ENCODE measurements around the gene CSRP1. TPM values are rescaled to one million over a fixed set of nuclear protein-coding genes. Genes with fewer than 3 reads are reported as not detected.

Gene CSRP1
- polyA plus RNA-seq, 2 of the 4 experiments (the other 2 are of a cell fraction), result 277 to 655 TPM

DNA sequence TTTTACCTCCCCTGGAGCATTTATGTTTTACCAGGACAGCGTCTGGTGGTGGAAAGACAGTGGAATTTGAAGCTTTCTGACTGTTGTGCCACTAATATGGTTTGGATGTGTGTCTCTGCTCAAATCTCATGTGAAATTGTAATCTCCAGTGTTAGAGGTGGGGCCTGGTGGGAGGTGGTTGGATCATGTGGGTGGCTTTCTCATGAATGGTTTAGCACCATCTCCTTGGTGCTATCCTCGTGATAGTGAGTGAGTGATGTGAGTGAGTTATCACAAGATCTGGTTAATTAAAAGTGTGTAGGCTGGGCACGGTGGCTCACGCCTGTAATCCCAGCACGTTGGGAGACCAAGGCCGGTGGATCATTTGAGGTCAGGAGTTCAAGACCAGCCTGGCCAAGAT, 61.6 kb downstream of the CSRP1 start:
- Histone ChIP-seq H3K4me1 (peaks cover 20% of the 10 kb centered on the region), H3K4me2 (no peak overlapping the region), H3K4me3 (no peak overlapping the region), H3K9me3 (peaks cover 9% of the 10 kb centered on the region), H3K27ac (no peak overlapping the region)
- FAIRE-seq (no peak), DNase-seq (ENCODE audit: low read depth in 1 of 2, low spot score in 1 of 2) (no peak), ATAC-seq (no peak)
- POLR2A ChIA-PET, result no interaction called here
- CTCF ChIA-PET, result interaction anchor here (9.8 to 20.2 kb wide), 4 partner anchors 11 to 64 kb away, joined by 158 to 376 read pairs (median 276); partner anchors contain the start of genes CSRP1 and PHLDA3
- WGBS (ENCODE audit: missing lambda C conversion rate), result 88% methylated on average over 6 of the region's 6 CpGs
- TF ChIP-seq FOSB (CRISPR knock-in tag; IDR thresholded peaks at IDR 0.05) (no peak), HOXB13 (CRISPR knock-in tag; IDR thresholded peaks at IDR 0.05; ENCODE audit: low read depth) (no peak), TFCP2L1 (CRISPR knock-in tag; IDR thresholded peaks at IDR 0.05) (no peak), ZSCAN20 (CRISPR knock-in tag; IDR thresholded peaks at IDR 0.05) (no peak), CHD2 (IDR thresholded peaks at IDR 0.05; ENCODE audit: low read length, partially characterized antibody) (no peak), NR3C1 (IDR thresholded peaks at IDR 0.05) (no peak), FOXS1 (CRISPR knock-in tag; IDR thresholded peaks at IDR 0.05) (no peak), RARB (CRISPR knock-in tag; IDR thresholded peaks at IDR 0.05) (no peak), ZFP36 (IDR thresholded peaks at IDR 0.05; ENCODE audit: borderline replicate concordance, partially characterized antibody) (no peak), BHLHE40 (IDR thresholded peaks at IDR 0.05; ENCODE audit: low read depth, low read length) (no peak), POLR2AphosphoS2 (conservative IDR thresholded peaks at IDR 0.05; ENCODE audit: low read length) (no peak)
- TF ChIP-seq, protein P1, sequence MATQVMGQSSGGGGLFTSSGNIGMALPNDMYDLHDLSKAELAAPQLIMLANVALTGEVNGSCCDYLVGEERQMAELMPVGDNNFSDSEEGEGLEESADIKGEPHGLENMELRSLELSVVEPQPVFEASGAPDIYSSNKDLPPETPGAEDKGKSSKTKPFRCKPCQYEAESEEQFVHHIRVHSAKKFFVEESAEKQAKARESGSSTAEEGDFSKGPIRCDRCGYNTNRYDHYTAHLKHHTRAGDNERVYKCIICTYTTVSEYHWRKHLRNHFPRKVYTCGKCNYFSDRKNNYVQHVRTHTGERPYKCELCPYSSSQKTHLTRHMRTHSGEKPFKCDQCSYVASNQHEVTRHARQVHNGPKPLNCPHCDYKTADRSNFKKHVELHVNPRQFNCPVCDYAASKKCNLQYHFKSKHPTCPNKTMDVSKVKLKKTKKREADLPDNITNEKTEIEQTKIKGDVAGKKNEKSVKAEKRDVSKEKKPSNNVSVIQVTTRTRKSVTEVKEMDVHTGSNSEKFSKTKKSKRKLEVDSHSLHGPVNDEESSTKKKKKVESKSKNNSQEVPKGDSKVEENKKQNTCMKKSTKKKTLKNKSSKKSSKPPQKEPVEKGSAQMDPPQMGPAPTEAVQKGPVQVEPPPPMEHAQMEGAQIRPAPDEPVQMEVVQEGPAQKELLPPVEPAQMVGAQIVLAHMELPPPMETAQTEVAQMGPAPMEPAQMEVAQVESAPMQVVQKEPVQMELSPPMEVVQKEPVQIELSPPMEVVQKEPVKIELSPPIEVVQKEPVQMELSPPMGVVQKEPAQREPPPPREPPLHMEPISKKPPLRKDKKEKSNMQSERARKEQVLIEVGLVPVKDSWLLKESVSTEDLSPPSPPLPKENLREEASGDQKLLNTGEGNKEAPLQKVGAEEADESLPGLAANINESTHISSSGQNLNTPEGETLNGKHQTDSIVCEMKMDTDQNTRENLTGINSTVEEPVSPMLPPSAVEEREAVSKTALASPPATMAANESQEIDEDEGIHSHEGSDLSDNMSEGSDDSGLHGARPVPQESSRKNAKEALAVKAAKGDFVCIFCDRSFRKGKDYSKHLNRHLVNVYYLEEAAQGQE (IDR thresholded peaks at IDR 0.05), result no peak
- TF ChIP-seq, protein P2, sequence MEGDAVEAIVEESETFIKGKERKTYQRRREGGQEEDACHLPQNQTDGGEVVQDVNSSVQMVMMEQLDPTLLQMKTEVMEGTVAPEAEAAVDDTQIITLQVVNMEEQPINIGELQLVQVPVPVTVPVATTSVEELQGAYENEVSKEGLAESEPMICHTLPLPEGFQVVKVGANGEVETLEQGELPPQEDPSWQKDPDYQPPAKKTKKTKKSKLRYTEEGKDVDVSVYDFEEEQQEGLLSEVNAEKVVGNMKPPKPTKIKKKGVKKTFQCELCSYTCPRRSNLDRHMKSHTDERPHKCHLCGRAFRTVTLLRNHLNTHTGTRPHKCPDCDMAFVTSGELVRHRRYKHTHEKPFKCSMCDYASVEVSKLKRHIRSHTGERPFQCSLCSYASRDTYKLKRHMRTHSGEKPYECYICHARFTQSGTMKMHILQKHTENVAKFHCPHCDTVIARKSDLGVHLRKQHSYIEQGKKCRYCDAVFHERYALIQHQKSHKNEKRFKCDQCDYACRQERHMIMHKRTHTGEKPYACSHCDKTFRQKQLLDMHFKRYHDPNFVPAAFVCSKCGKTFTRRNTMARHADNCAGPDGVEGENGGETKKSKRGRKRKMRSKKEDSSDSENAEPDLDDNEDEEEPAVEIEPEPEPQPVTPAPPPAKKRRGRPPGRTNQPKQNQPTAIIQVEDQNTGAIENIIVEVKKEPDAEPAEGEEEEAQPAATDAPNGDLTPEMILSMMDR (IDR thresholded peaks at IDR 0.05), result no peak

DNA sequence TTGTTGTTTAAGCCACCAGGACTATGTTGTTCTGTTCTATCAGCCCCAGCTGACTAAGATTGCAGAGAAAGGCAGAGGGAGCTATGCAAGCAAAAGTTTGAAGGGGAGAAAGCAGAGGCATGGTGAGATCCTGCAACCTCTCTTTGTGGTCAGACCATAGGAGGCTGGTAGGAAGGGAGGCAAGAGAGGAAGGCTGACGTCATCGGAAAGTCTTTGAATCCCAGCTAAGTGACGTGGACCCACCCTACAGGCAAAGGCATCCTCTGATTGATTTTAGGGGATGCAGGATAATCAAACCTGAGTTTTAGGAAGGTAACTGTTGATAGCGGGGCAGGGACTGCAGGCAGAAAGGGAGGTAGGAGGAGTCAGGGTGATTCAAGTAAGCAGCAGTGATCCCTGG, 62.1 kb downstream of the CSRP1 start:
- ATAC-seq (no peak), FAIRE-seq (no peak)
- CTCF ChIA-PET, result interaction anchor here (9.8 to 20.2 kb wide), 4 partner anchors 11 to 65 kb away, joined by 158 to 376 read pairs (median 276); partner anchors contain the start of genes CSRP1 and PHLDA3

More for the DNA sequence above, 62.1 kb downstream of the CSRP1 start:
- no peak overlapping the region for H3K27ac ChIP-seq
- H3K4me1 ChIP-seq, result peaks cover 17% of the 10 kb centered on the region
- POLR2A ChIA-PET, result no interaction called here
- peaks cover 9% of the 10 kb centered on the region for H3K9me3 ChIP-seq
- TF ChIP-seq FOSB (CRISPR knock-in tag; IDR thresholded peaks at IDR 0.05) (no peak), HDAC2 (IDR thresholded peaks at IDR 0.05) (no peak), TFCP2L1 (CRISPR knock-in tag; IDR thresholded peaks at IDR 0.05) (no peak), MAFK (IDR thresholded peaks at IDR 0.05; ENCODE audit: partially characterized antibody) (no peak), SMC3 (IDR thresholded peaks at IDR 0.05) (no peak), HEYL (CRISPR knock-in tag; IDR thresholded peaks at IDR 0.05) (no peak), GATA3 (IDR thresholded peaks at IDR 0.05; ENCODE audit: borderline replicate concordance) (no peak), BHLHE40 (IDR thresholded peaks at IDR 0.05; ENCODE audit: low read depth, low read length) (no peak), MYC (IDR thresholded peaks at IDR 0.05; ENCODE audit: borderline replicate concordance, low read length) (no peak), POLR2A (IDR thresholded peaks at IDR 0.05; ENCODE audit: low read length) (no peak), RAD21 (conservative IDR thresholded peaks at IDR 0.05 in 1 of 2, IDR thresholded peaks at IDR 0.05 in 1 of 2) (no peak), RARB (CRISPR knock-in tag; IDR thresholded peaks at IDR 0.05) (no peak), ZC3H11A (IDR thresholded peaks at IDR 0.05) (no peak), MAZ (IDR thresholded peaks at IDR 0.05; ENCODE audit: borderline replicate concordance, low read depth, low read length) (no peak), PHF8 (IDR thresholded peaks at IDR 0.05; ENCODE audit: borderline replicate concordance, low read depth) (no peak)
- TF ChIP-seq, protein P1 (IDR thresholded peaks at IDR 0.05), result no peak
- TF ChIP-seq, protein P3, sequence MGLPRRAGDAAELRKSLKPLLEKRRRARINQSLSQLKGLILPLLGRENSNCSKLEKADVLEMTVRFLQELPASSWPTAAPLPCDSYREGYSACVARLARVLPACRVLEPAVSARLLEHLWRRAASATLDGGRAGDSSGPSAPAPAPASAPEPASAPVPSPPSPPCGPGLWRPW (IDR thresholded peaks at IDR 0.05), result no peak
- no peak for DNase-seq (ENCODE audit: low read depth in 1 of 2, low spot score in 1 of 2)
- 83% methylated on average over 4 of the region's 4 CpGs for WGBS (ENCODE audit: missing lambda C conversion rate)
- no peak overlapping the region for H3K4me2 ChIP-seq
- H3K4me3 ChIP-seq, result no peak overlapping the region
